Right lobe of liver (tissue), 4 donors: Measurements from ENCODE around the gene LYZ.

Experiments
- CTCF ChIP-seq, 4 donors: fragments of 200-600 bp in 3 of 4; fragments of 450-650 bp in 1 of 4; IDR thresholded peaks; one replicate each; pipeline versions ENCODE4 v1.5.1 to v1.8.0; 2016 to 2022; ENCODE audit warnings: antibody characterized with exemption in 4 of 4, mild to moderate bottlenecking in 2 of 4
- POLR2A ChIP-seq: fragments of 450-650 bp; IDR thresholded peaks from one replicate; pipeline ENCODE4 v1.6.1; 2017; ENCODE audit warnings: antibody characterized with exemption, mild to moderate bottlenecking
- donor health status: DM: no; HTN: no; CAD: no.
- donor health status: DM: no; HTN: no; CAD: no.
- donor health status: DM: no; HTN: yes; CAD: no.

- TF ChIP-seq CTCF (IDR thresholded peaks at IDR 0.05) (no peak), POLR2A (no peak)
These were observed 47.9 kb downstream of the LYZ start for GRCh38 chr12:69396041-69396440.
